Gastrocnemius medialis (tissue), 4 donors: ENCODE data around the gene CCDC134.

Experiments
- POLR2A ChIP-seq, 2 donors: fragments of 450-650 bp; IDR thresholded peaks; one replicate each; pipeline ENCODE4 v1.6.1; 2017; ENCODE audit warnings: antibody characterized with exemption in 2 of 2, mild to moderate bottlenecking in 2 of 2, moderate library complexity in 2 of 2
- TF ChIP-seq, protein P1 (sequence below), 5 experiments: fragments of 450-650 bp in 3 of 5; fragments of 200-600 bp in 2 of 5; sonication (generic) in 2 of 5; IDR thresholded peaks in 4 of 5; conservative IDR thresholded peaks in 1 of 5; 1 replicate in 4 of 5; 2 replicates in 1 of 5; pipeline ENCODE4 v1.5.1; 2016 to 2019; ENCODE audit warnings: antibody characterized with exemption in 5 of 5, mild to moderate bottlenecking in 3 of 5, moderate library complexity in 3 of 5

DNA sequence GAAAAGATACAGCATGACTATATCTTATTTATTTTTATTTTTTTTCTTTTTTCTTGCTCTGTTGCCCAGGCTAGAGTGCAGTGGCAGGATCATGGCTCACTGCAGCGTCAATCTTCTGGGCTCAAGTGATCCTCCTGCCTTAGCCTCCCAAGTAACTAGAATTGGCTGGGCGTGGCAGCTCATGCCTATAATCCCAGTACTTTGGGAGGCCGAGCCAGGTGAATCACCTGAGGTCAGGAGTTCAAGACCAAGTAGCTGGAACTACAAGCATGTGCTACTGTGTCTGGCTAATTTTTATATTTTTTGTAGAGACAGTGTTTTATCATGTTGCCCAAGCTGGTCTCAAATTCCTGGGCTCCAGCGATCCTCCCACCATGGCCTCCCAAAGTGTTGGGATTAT, 28.3 kb upstream of the CCDC134 start:
- TF ChIP-seq, protein P1, sequence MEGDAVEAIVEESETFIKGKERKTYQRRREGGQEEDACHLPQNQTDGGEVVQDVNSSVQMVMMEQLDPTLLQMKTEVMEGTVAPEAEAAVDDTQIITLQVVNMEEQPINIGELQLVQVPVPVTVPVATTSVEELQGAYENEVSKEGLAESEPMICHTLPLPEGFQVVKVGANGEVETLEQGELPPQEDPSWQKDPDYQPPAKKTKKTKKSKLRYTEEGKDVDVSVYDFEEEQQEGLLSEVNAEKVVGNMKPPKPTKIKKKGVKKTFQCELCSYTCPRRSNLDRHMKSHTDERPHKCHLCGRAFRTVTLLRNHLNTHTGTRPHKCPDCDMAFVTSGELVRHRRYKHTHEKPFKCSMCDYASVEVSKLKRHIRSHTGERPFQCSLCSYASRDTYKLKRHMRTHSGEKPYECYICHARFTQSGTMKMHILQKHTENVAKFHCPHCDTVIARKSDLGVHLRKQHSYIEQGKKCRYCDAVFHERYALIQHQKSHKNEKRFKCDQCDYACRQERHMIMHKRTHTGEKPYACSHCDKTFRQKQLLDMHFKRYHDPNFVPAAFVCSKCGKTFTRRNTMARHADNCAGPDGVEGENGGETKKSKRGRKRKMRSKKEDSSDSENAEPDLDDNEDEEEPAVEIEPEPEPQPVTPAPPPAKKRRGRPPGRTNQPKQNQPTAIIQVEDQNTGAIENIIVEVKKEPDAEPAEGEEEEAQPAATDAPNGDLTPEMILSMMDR (IDR thresholded peaks at IDR 0.05 in 4 of 5, conservative IDR thresholded peaks at IDR 0.05 in 1 of 5): no peak
- TF ChIP-seq POLR2A (IDR thresholded peaks at IDR 0.05): no peak
